HEK293 (cell line): Measurements from ENCODE around the gene DPP6.

Experiments
- CTCF ChIA-PET: fragments of 350-600 bp; formaldehyde crosslinking; extraction: SDS; loops from one replicate; lab custom pipeline; 2021; ENCODE audit warnings: antibody characterized with exemption; lab: Yijun Ruan, JAX
- POLR2A ChIA-PET: fragments of 300-600 bp; formaldehyde crosslinking; extraction: SDS; loops from one replicate; lab custom pipeline; 2020; ENCODE audit warnings: antibody characterized with exemption, inconsistent platforms; lab: Yijun Ruan, JAX
- H3K27ac ChIP-seq: fragments of 200-500 bp; sonication (Bioruptor generic); 2 replicates; pipeline ENCODE4 v1.5.1; 2014; ENCODE audit warnings: low read depth, low read length, control low read depth, inconsistent platforms; ENCODE audit errors: extremely low read depth
- H3K36me3 ChIP-seq, 2 experiments: fragments of 200-500 bp in 1 of 2; sonication (Bioruptor generic) in 1 of 2; 1 replicate in 1 of 2; 2 replicates in 1 of 2; pipeline ENCODE4 v1.5.1; 2014 to 2017; ENCODE audit warnings: inconsistent platforms in 2 of 2, low read length in 2 of 2; ENCODE audit not compliant: control insufficient read depth in 2 of 2, insufficient read depth in 1 of 2
- H3K4me1 ChIP-seq: fragments of 200-500 bp; sonication (Bioruptor generic); 2 replicates; pipeline ENCODE4 v1.5.1; 2014; ENCODE audit warnings: mild to moderate bottlenecking, low read length, inconsistent platforms; ENCODE audit not compliant: control insufficient read depth, insufficient read depth
- H3K4me3 ChIP-seq: 2 replicates; pipeline ENCODE4 v1.5.1; 2011; ENCODE audit warnings: low read depth, mild to moderate bottlenecking, control low read depth, low read length, moderate library complexity
- H3K9me3 ChIP-seq: fragments of 200-500 bp; sonication (Bioruptor generic); 2 replicates; pipeline ENCODE4 v1.5.1; 2014; ENCODE audit warnings: low read depth, low read length, inconsistent platforms; ENCODE audit not compliant: control insufficient read depth, insufficient read depth
- EGR2 ChIP-seq: fragments of 450-650 bp; formaldehyde crosslinking; IDR thresholded peaks from 2 replicates; pipeline ENCODE4 v1.5.1; 2016; ENCODE audit warnings: low read depth, missing biosample characterization, missing genetic modification characterization
- GFI1B ChIP-seq: fragments of 450-650 bp; formaldehyde crosslinking; IDR thresholded peaks from 2 replicates; pipeline ENCODE4 v1.5.1; 2016; ENCODE audit warnings: missing biosample characterization, missing genetic modification characterization
- HOXA7 ChIP-seq: sonication (generic); formaldehyde crosslinking; IDR thresholded peaks from 2 replicates; pipeline ENCODE4 v1.8.1; 2022; ENCODE audit warnings: missing genetic modification reagents, borderline replicate concordance
- IKZF3 ChIP-seq: fragments of 450-650 bp; IDR thresholded peaks from 2 replicates; pipeline ENCODE4 v1.5.0; 2018; ENCODE audit warnings: missing biosample characterization, mild to moderate bottlenecking, missing genetic modification characterization, moderate library complexity
- PRDM1 ChIP-seq: fragments of 450-650 bp; formaldehyde crosslinking; IDR thresholded peaks from 2 replicates; pipeline ENCODE4; 2016; ENCODE audit warnings: missing biosample characterization, missing genetic modification characterization
- PRDM4 ChIP-seq: fragments of 450-650 bp; formaldehyde crosslinking; IDR thresholded peaks from 2 replicates; pipeline ENCODE4 v1.5.1; 2017; ENCODE audit warnings: missing biosample characterization, missing genetic modification characterization
- SP7 ChIP-seq: fragments of 450-650 bp; formaldehyde crosslinking; IDR thresholded peaks from 2 replicates; pipeline ENCODE4 v1.5.1; 2016; ENCODE audit warnings: missing biosample characterization, missing genetic modification characterization
- TRIM28 ChIP-seq: IDR thresholded peaks from 2 replicates; pipeline ENCODE4 v1.6.1; 2011; ENCODE audit warnings: low read length, control low read depth, borderline replicate concordance
- ZBTB10 ChIP-seq: fragments of 450-650 bp; formaldehyde crosslinking; IDR thresholded peaks from 2 replicates; pipeline ENCODE4 v1.5.1; 2016; ENCODE audit warnings: missing biosample characterization, missing genetic modification characterization
- ZBTB26 ChIP-seq: fragments of 450-650 bp; formaldehyde crosslinking; optimal IDR thresholded peaks from 2 replicates; pipeline ENCODE3; 2016; ENCODE audit warnings: missing biosample characterization, mild to moderate bottlenecking, missing genetic modification characterization
- ZIC2 ChIP-seq: fragments of 450-650 bp; formaldehyde crosslinking; IDR thresholded peaks from 2 replicates; pipeline ENCODE4 v1.5.1; 2016; ENCODE audit warnings: missing biosample characterization, missing genetic modification characterization
- ZNF121 ChIP-seq: fragments of 450-650 bp; formaldehyde crosslinking; IDR thresholded peaks from 2 replicates; pipeline ENCODE4 v1.5.1; 2016; ENCODE audit warnings: missing biosample characterization, missing genetic modification characterization
- ZNF184 ChIP-seq: fragments of 450-650 bp; IDR thresholded peaks from 2 replicates; pipeline ENCODE4 v1.5.1; 2018; ENCODE audit warnings: missing biosample characterization, mild to moderate bottlenecking, missing genetic modification characterization
- ZNF280D ChIP-seq: fragments of 450-650 bp; formaldehyde crosslinking; IDR thresholded peaks from 2 replicates; pipeline ENCODE4 v1.5.1; 2016; ENCODE audit warnings: missing biosample characterization, missing genetic modification characterization
- ZNF404 ChIP-seq: fragments of 450-650 bp; formaldehyde crosslinking; IDR thresholded peaks from 2 replicates; pipeline ENCODE4 v1.5.1; 2017; ENCODE audit warnings: missing biosample characterization, missing genetic modification characterization
- ZNF514 ChIP-seq: fragments of 450-650 bp; formaldehyde crosslinking; IDR thresholded peaks from 2 replicates; pipeline ENCODE4 v1.5.1; 2016; ENCODE audit warnings: missing biosample characterization, missing genetic modification characterization
- ZNF629 ChIP-seq: fragments of 450-650 bp; formaldehyde crosslinking; IDR thresholded peaks from 2 replicates; pipeline ENCODE4 v1.5.1; 2017; ENCODE audit warnings: missing biosample characterization, missing genetic modification characterization
- ZNF768 ChIP-seq: fragments of 450-650 bp; formaldehyde crosslinking; IDR thresholded peaks from 2 replicates; pipeline ENCODE4 v1.5.1; 2018; ENCODE audit warnings: missing biosample characterization, mild to moderate bottlenecking, missing genetic modification characterization
- ZSCAN30 ChIP-seq: fragments of 450-650 bp; IDR thresholded peaks from 2 replicates; pipeline ENCODE4 v1.5.1; 2018; ENCODE audit warnings: missing biosample characterization, mild to moderate bottlenecking, missing genetic modification characterization, moderate library complexity

The DPP6 gene

GRCh38 chr7:154748089-154748786, 696.0 kb downstream of the DPP6 start:
- Histone ChIP-seq H3K36me3 (no peaks in the 10 kb centered on the region), H3K4me3 (no peak overlapping the region), H3K27ac (no peak overlapping the region), H3K4me1 (no peaks in the 10 kb centered on the region), H3K9me3 (no peaks in the 10 kb centered on the region)
- ChIA-PET POLR2A (no interaction called here), CTCF (interaction anchor here (0.5 to 0.7 kb wide), 3 partner anchors 204 to 334 kb away, joined by 3 to 5 read pairs (median 4); no protein-coding TSS in a partner anchor)
- TF ChIP-seq ZNF184 (tag by site-specific recombination) (no peak), ZSCAN30 (tag by site-specific recombination) (no peak), PRDM1 (no peak), SP7 (tag by site-specific recombination) (no peak), ZIC2 (tag by site-specific recombination) (no peak), EGR2 (tag by site-specific recombination) (no peak), ZBTB26 (tag by site-specific recombination) (no peak), ZBTB10 (tag by site-specific recombination) (no peak), TRIM28 (no peak), PRDM4 (tag by site-specific recombination) (no peak), IKZF3 (tag by site-specific recombination) (no peak), GFI1B (tag by site-specific recombination) (no peak), HOXA7 (CRISPR knock-in tag) (no peak), ZNF280D (tag by site-specific recombination) (no peak), ZNF514 (tag by site-specific recombination) (no peak), ZNF404 (tag by site-specific recombination) (no peak), ZNF121 (no peak), ZNF768 (tag by site-specific recombination) (no peak), ZNF629 (tag by site-specific recombination) (no peak)
